Parathyroid adenoma (tissue), 2 donors: ENCODE results near the gene RABGAP1.

ENCODE experiments used
- H2AFZ ChIP-seq: fragments of 300-600 bp; sonication (generic); one replicate; pipeline ENCODE4 v1.7.0; 2017; ENCODE audit warnings: antibody characterized with exemption, mild to moderate bottlenecking
- H3K27ac ChIP-seq: fragments of 300-600 bp; sonication (generic); one replicate; pipeline ENCODE4 v1.7.0; 2017
- H3K27me3 ChIP-seq: fragments of 300-600 bp; sonication (generic); one replicate; pipeline ENCODE4 v1.7.0; 2017; ENCODE audit warnings: low read length; ENCODE audit not compliant: control insufficient read depth, insufficient read depth
- H3K36me3 ChIP-seq: fragments of 300-600 bp; sonication (generic); one replicate; pipeline ENCODE4 v1.7.0; 2017; ENCODE audit warnings: low read length; ENCODE audit not compliant: control insufficient read depth, insufficient read depth
- H3K4me1 ChIP-seq: fragments of 300-600 bp; sonication (generic); one replicate; pipeline ENCODE4 v1.7.0; 2017; ENCODE audit warnings: control low read depth
- H3K4me2 ChIP-seq: fragments of 300-600 bp; sonication (generic); one replicate; pipeline ENCODE4 v1.7.0; 2017; ENCODE audit warnings: low read length
- H3K4me3 ChIP-seq: fragments of 300-600 bp; sonication (generic); one replicate; pipeline ENCODE4 v1.7.0; 2017; ENCODE audit warnings: low read depth, low read length
- H3K79me2 ChIP-seq: fragments of 300-600 bp; sonication (generic); one replicate; pipeline ENCODE4 v1.7.0; 2017; ENCODE audit warnings: control low read depth
- H3K9ac ChIP-seq: fragments of 300-600 bp; sonication (generic); one replicate; pipeline ENCODE4 v1.7.0; 2017; ENCODE audit warnings: mild to moderate bottlenecking
- H3K9me3 ChIP-seq: fragments of 300-600 bp; sonication (generic); one replicate; pipeline ENCODE4 v1.7.0; 2017; ENCODE audit warnings: low read length; ENCODE audit not compliant: control insufficient read depth
- CTCF ChIP-seq: fragments of 300-600 bp; sonication (generic); IDR thresholded peaks from one replicate; pipeline ENCODE4 v1.7.0; 2017; ENCODE audit warnings: antibody characterized with exemption, mild to moderate bottlenecking
- donor health status: primary hyperparathyroidism.

Gene RABGAP1

GRCh38 chr9:123049589-123050222 lies 108.9 kb downstream of the RABGAP1 start:
- H3K9ac ChIP-seq, result no peak overlapping the region
- no peak overlapping the region for H3K4me3 ChIP-seq
- no peak overlapping the region for H3K4me2 ChIP-seq
- H3K27me3 ChIP-seq, result no peaks in the 10 kb centered on the region
- no peaks in the 10 kb centered on the region for H3K36me3 ChIP-seq
- TF ChIP-seq CTCF, result no peak
- no peaks in the 10 kb centered on the region for H3K9me3 ChIP-seq
- H3K4me1 ChIP-seq, result no peaks in the 10 kb centered on the region
- no peak overlapping the region for H3K27ac ChIP-seq
- H2AFZ ChIP-seq, result no peak overlapping the region
- H3K79me2 ChIP-seq, result no peaks in the 10 kb centered on the region

- H3K4me1 ChIP-seq, result no peaks in the 10 kb centered on the region
Observed at GRCh38 chr9:123053046-123053445, 112.2 kb downstream of the RABGAP1 start.

GRCh38 chr9:123053711-123054110 lies 112.9 kb downstream of the RABGAP1 start:
- H3K36me3 ChIP-seq, result no peaks in the 10 kb centered on the region
- no peak overlapping the region for H2AFZ ChIP-seq
- no peaks in the 10 kb centered on the region for H3K79me2 ChIP-seq
- H3K9me3 ChIP-seq, result no peaks in the 10 kb centered on the region
- H3K4me1 ChIP-seq, result no peaks in the 10 kb centered on the region
- H3K4me3 ChIP-seq, result no peak overlapping the region
- no peak for TF ChIP-seq CTCF
- H3K27me3 ChIP-seq, result no peaks in the 10 kb centered on the region
- H3K27ac ChIP-seq, result no peak overlapping the region
- no peak overlapping the region for H3K9ac ChIP-seq
- H3K4me2 ChIP-seq, result no peak overlapping the region

More at GRCh38 chr9:123053046-123053445, 112.2 kb downstream of the RABGAP1 start:
- Histone ChIP-seq H2AFZ (no peak overlapping the region), H3K79me2 (no peaks in the 10 kb centered on the region), H3K27me3 (no peaks in the 10 kb centered on the region), H3K4me3 (no peak overlapping the region), H3K9ac (no peak overlapping the region), H3K4me2 (no peak overlapping the region), H3K9me3 (no peaks in the 10 kb centered on the region), H3K36me3 (no peaks in the 10 kb centered on the region), H3K27ac (no peak overlapping the region)
- TF ChIP-seq CTCF, result no peak

GRCh38 chr9:123058834-123059233 lies 118.0 kb downstream of the RABGAP1 start:
- H3K4me2 ChIP-seq, result no peak overlapping the region
- H3K36me3 ChIP-seq, result no peaks in the 10 kb centered on the region
- no peak overlapping the region for H3K4me3 ChIP-seq
- H3K9ac ChIP-seq, result no peak overlapping the region
- no peaks in the 10 kb centered on the region for H3K9me3 ChIP-seq
- no peak overlapping the region for H2AFZ ChIP-seq
- H3K27ac ChIP-seq, result no peak overlapping the region
- H3K4me1 ChIP-seq, result no peaks in the 10 kb centered on the region
- H3K27me3 ChIP-seq, result no peaks in the 10 kb centered on the region
- H3K79me2 ChIP-seq, result no peaks in the 10 kb centered on the region
- no peak for TF ChIP-seq CTCF
